Chondrocyte (in vitro differentiated cells): ENCODE data around the gene KLHL7. TPM values are rescaled to one million over a fixed set of nuclear protein-coding genes. Genes with fewer than 3 reads are reported as not detected.

ENCODE experiments used
- DNase-seq: peaks from one replicate; pipeline ENCODE4 v3.0.0; 2021; ENCODE audit warnings: mixed read lengths, low spot score
- H3K27ac Mint-ChIP-seq: one replicate; pipeline ENCODE4 v1.8.0; 2021; ENCODE audit warnings: mild to moderate bottlenecking, moderate library complexity, mixed read lengths; ENCODE audit not compliant: unreplicated experiment
- H3K27me3 Mint-ChIP-seq: 2 replicates; pipeline ENCODE4 v1.8.0; 2021; ENCODE audit warnings: low read depth, mixed read lengths
- H3K36me3 Mint-ChIP-seq: 2 replicates; pipeline ENCODE4 v1.8.0; 2021; ENCODE audit warnings: low read depth, mixed read lengths
- H3K4me1 Mint-ChIP-seq: 2 replicates; pipeline ENCODE4 v1.8.0; 2021; ENCODE audit warnings: low read depth, mild to moderate bottlenecking, mixed read lengths
- H3K4me3 Mint-ChIP-seq: one replicate; pipeline ENCODE4 v1.8.0; 2021; ENCODE audit warnings: mild to moderate bottlenecking, moderate library complexity, mixed read lengths; ENCODE audit not compliant: unreplicated experiment
- H3K9me3 Mint-ChIP-seq: 2 replicates; pipeline ENCODE4 v1.8.0; 2021; ENCODE audit warnings: low read depth, mixed read lengths
- CTCF ChIP-seq: fragments of 200-600 bp; sonication (generic); IDR thresholded peaks from 2 replicates; pipeline ENCODE4 v1.5.0; 2021; ENCODE audit warnings: antibody characterized with exemption, mild to moderate bottlenecking, moderate library complexity
- total RNA-seq: library from RNA; stranded (reverse); gene quantifications from 3 replicates; pipeline ENCODE4 v1.2.1, GENCODE V29; 2021

KLHL7 gene
- total RNA-seq, 1 donor from 2014 or later = 38.1 TPM

- TF ChIP-seq CTCF = no peak
- H3K9me3 Mint-ChIP-seq = no peaks in the 10 kb centered on the region
- H3K27ac Mint-ChIP-seq = no peak overlapping the region
- no peaks in the 10 kb centered on the region for H3K36me3 Mint-ChIP-seq
- no peak for DNase-seq
- H3K27me3 Mint-ChIP-seq = no peaks in the 10 kb centered on the region
- no peak overlapping the region for H3K4me3 Mint-ChIP-seq
- H3K4me1 Mint-ChIP-seq = no peaks in the 10 kb centered on the region
Observed at GRCh38 chr7:23212841-23213240, 107.3 kb downstream of the KLHL7 start.

- H3K27me3 Mint-ChIP-seq = no peaks in the 10 kb centered on the region
- H3K4me3 Mint-ChIP-seq = no peak overlapping the region
- H3K36me3 Mint-ChIP-seq = no peaks in the 10 kb centered on the region
Observed at GRCh38 chr7:23213755-23214154, 108.2 kb downstream of the KLHL7 start.

GRCh38 chr7:23214423-23214822 is 108.8 kb downstream of the KLHL7 start:
- DNase-seq = no peak
- Mint-ChIP-seq H3K27me3 (no peaks in the 10 kb centered on the region), H3K27ac (no peak overlapping the region), H3K36me3 (no peaks in the 10 kb centered on the region), H3K9me3 (no peaks in the 10 kb centered on the region), H3K4me3 (no peak overlapping the region), H3K4me1 (peaks cover 8% of the 10 kb centered on the region)
- no peak for TF ChIP-seq CTCF

More at GRCh38 chr7:23213755-23214154, 108.2 kb downstream of the KLHL7 start:
- Mint-ChIP-seq H3K9me3 (no peaks in the 10 kb centered on the region), H3K4me1 (peaks cover 7% of the 10 kb centered on the region), H3K27ac (no peak overlapping the region)
- no peak for DNase-seq
- no peak for TF ChIP-seq CTCF

GRCh38 chr7:23214938-23215337 is 109.4 kb downstream of the KLHL7 start:
- Mint-ChIP-seq H3K4me3 (no peak overlapping the region), H3K27me3 (no peaks in the 10 kb centered on the region), H3K9me3 (no peaks in the 10 kb centered on the region), H3K27ac (no peak overlapping the region), H3K4me1 (peaks cover 8% of the 10 kb centered on the region), H3K36me3 (no peaks in the 10 kb centered on the region)
- DNase-seq = no peak
- TF ChIP-seq CTCF = no peak

- no peak for TF ChIP-seq CTCF
- DNase-seq = no peak
- Mint-ChIP-seq H3K4me3 (no peak overlapping the region), H3K9me3 (no peaks in the 10 kb centered on the region), H3K36me3 (no peaks in the 10 kb centered on the region), H3K4me1 (peaks cover 8% of the 10 kb centered on the region), H3K27me3 (no peaks in the 10 kb centered on the region), H3K27ac (no peak overlapping the region)
Observed at GRCh38 chr7:23216021-23216420, 110.4 kb downstream of the KLHL7 start.
